B cell (primary cell): ENCODE data around the gene BRPF3.

ENCODE experiments used
- EZH2 ChIP-seq: IDR thresholded peaks from 2 replicates; pipeline ENCODE4 v1.6.1; 2012; ENCODE audit warnings: borderline replicate concordance, low read depth, mild to moderate bottlenecking, moderate library complexity, low read length; ENCODE audit not compliant: insufficient read depth, poor library complexity, severe bottlenecking
- TF ChIP-seq, protein P1 (sequence below): fragments of 200-600 bp; IDR thresholded peaks from one replicate; pipeline ENCODE4 v1.8.0; 2022; ENCODE audit warnings: antibody characterized with exemption, mild to moderate bottlenecking

DNA sequence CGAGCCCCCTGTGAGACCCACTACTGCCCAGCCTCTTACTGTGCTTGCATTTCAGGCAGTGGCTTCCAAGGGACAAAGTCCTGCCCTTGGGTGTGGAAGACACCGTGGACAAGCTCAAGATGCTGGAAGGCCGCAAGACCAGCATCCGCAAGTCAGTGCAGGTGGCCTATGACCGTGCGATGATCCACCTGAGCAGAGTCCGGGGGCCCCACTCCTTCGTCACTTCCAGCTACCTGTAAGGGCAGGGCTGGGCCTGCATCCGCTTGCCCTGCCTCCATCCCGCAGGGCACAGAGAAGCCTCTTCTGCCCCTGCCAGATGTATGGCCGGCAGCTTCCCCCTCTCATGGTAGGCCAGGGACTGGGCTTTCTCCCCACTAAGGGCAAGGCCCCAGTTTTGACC lies 33.8 kb downstream of the BRPF3 start:
- TF ChIP-seq, protein P1, sequence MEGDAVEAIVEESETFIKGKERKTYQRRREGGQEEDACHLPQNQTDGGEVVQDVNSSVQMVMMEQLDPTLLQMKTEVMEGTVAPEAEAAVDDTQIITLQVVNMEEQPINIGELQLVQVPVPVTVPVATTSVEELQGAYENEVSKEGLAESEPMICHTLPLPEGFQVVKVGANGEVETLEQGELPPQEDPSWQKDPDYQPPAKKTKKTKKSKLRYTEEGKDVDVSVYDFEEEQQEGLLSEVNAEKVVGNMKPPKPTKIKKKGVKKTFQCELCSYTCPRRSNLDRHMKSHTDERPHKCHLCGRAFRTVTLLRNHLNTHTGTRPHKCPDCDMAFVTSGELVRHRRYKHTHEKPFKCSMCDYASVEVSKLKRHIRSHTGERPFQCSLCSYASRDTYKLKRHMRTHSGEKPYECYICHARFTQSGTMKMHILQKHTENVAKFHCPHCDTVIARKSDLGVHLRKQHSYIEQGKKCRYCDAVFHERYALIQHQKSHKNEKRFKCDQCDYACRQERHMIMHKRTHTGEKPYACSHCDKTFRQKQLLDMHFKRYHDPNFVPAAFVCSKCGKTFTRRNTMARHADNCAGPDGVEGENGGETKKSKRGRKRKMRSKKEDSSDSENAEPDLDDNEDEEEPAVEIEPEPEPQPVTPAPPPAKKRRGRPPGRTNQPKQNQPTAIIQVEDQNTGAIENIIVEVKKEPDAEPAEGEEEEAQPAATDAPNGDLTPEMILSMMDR: no peak
- no peak for TF ChIP-seq EZH2
